Testis (tissue), 3 donors: ENCODE measurements around the gene ADAMTS19. TPM values are rescaled to one million over a fixed set of nuclear protein-coding genes. Genes with fewer than 3 reads are reported as not detected.

ENCODE experiments used
- DNase-seq: peaks from one replicate; pipeline ENCODE4 v3.0.0-alpha.2; 2019
- H3K27ac ChIP-seq, 2 donors: fragments of 200-600 bp; sonication (generic); one replicate each; pipeline ENCODE4 v1.5.1; 2019
- H3K27me3 ChIP-seq: fragments of 200-600 bp; sonication (generic); one replicate; pipeline ENCODE4 v1.5.1; 2019
- H3K36me3 ChIP-seq: fragments of 200-600 bp; sonication (generic); one replicate; pipeline ENCODE4 v1.5.1; 2017; ENCODE audit warnings: low read depth; ENCODE audit errors: missing control alignments
- H3K4me1 ChIP-seq: fragments of 200-600 bp; sonication (generic); one replicate; pipeline ENCODE4 v1.5.1; 2019
- H3K4me3 ChIP-seq, 2 donors: fragments of 200-600 bp; sonication (generic); one replicate each; pipeline ENCODE4 v1.5.1; 2017 to 2019
- H3K9me3 ChIP-seq: fragments of 200-600 bp; sonication (generic); one replicate; pipeline ENCODE4 v1.5.1; 2017
- POLR2A ChIP-seq: fragments of 450-650 bp; IDR thresholded peaks from one replicate; pipeline ENCODE4 v1.6.1; 2017; ENCODE audit warnings: antibody characterized with exemption, mild to moderate bottlenecking, moderate library complexity
- WGBS, 2 donors: methylation state at CpG; one replicate each; pipeline ENCODE4 v1.1.5; 2018; 5-methylcytosine and 5-hydroxymethylcytosine counted together
- intact Hi-C: fragments of 100-400 bp; cut with DNase I; formaldehyde crosslinking; loops from one replicate; pipeline ENCODE4 v1.15.1; 2023; ENCODE audit warnings: low total_unique reads
- polyA plus RNA-seq: library from polyadenylated mRNA; stranded (reverse); fragments of 350-450 nt; fragmentation: Illumina TruSeq; extraction: RNeasy Lipid Tissue Mini Kit (QIAGEN cat#74804); gene quantifications from one replicate; pipeline ENCODE4 v1.2.3, GENCODE V29; 2014; ENCODE audit warnings: low read depth, low replicate concordance; ENCODE audit not compliant: insufficient read depth
- total RNA-seq, 2 donors: library from RNA; depleted of rRNA; stranded (reverse); fragments of >200 nt; gene quantifications; one replicate each; pipeline ENCODE4 v1.2.3, GENCODE V29; 2016
- TF ChIP-seq, protein P1 (sequence below), 3 experiments: fragments of 450-650 bp in 2 of 3; fragments of 200-600 bp in 1 of 3; sonication (generic) in 1 of 3; IDR thresholded peaks; one replicate each; pipeline ENCODE4 v1.5.1; 2016 to 2019; ENCODE audit warnings: antibody characterized with exemption in 3 of 3, mild to moderate bottlenecking in 2 of 3, moderate library complexity in 1 of 3

The ADAMTS19 gene
- total and polyA plus RNA-seq, 3 donors from 2014 or later, result 0.90 to 4.6 (median 2.6) TPM

DNA sequence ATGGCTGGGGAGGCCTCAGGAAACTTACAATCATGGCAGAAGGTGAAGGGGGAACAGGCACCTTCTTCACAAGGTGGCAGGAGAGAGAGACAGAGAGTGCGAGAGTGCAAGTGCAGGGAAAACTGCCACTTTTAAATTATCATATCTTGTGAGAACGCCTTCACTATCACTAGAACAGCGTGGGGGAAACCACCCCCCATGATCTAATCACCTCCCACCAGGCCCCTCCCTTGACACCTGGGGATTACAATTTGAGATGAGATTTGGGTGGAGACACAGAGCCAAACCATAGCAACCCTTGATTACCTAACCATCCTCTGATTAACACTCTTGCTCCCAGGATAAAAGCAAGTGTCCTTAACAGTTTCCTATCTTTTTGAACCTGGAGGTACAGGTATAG lies 21.1 kb downstream of the ADAMTS19 start:
- Histone ChIP-seq H3K4me3 (no peak overlapping the region), H3K9me3 (no peaks in the 10 kb centered on the region), H3K27me3 (no peaks in the 10 kb centered on the region), H3K27ac (no peak overlapping the region), H3K4me1 (no peaks in the 10 kb centered on the region), H3K36me3 (no peaks in the 10 kb centered on the region)
- no peak for DNase-seq
- TF ChIP-seq, protein P1, sequence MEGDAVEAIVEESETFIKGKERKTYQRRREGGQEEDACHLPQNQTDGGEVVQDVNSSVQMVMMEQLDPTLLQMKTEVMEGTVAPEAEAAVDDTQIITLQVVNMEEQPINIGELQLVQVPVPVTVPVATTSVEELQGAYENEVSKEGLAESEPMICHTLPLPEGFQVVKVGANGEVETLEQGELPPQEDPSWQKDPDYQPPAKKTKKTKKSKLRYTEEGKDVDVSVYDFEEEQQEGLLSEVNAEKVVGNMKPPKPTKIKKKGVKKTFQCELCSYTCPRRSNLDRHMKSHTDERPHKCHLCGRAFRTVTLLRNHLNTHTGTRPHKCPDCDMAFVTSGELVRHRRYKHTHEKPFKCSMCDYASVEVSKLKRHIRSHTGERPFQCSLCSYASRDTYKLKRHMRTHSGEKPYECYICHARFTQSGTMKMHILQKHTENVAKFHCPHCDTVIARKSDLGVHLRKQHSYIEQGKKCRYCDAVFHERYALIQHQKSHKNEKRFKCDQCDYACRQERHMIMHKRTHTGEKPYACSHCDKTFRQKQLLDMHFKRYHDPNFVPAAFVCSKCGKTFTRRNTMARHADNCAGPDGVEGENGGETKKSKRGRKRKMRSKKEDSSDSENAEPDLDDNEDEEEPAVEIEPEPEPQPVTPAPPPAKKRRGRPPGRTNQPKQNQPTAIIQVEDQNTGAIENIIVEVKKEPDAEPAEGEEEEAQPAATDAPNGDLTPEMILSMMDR (IDR thresholded peaks at IDR 0.05), result no peak
- 69 to 76% methylated on average over 3 of the region's 3 CpGs for WGBS, 2 donors
- intact Hi-C loops, result no loop called here

DNA sequence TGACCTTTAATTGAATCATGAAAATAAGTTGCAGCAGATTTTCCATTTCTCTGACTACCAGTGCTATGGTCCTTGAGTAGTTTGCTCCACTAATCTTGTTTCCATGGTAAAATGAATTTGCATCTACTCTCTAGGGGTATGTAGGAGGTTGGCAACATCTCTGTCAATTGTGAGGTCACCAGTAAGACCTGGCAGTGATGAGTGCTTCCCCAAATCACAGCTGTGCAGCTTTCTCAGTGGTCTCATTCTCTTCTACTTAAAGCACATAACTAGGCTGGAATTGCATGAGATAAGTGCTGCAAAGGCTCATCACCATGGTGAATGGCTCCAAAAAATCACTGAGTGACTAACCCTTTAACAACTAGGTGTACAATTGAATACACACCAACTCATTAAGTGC lies 36.3 kb downstream of the ADAMTS19 start:
- intact Hi-C loops, result no loop called here
- no peak overlapping the region for H3K27ac ChIP-seq
- H3K4me3 ChIP-seq, result no peak overlapping the region
- no peak for TF ChIP-seq POLR2A
- TF ChIP-seq, protein P1 (IDR thresholded peaks at IDR 0.05), result no peak
- H3K4me1 ChIP-seq, result no peaks in the 10 kb centered on the region
- H3K36me3 ChIP-seq, result no peaks in the 10 kb centered on the region
- no peaks in the 10 kb centered on the region for H3K9me3 ChIP-seq
- no peaks in the 10 kb centered on the region for H3K27me3 ChIP-seq
- DNase-seq, result no peak

DNA sequence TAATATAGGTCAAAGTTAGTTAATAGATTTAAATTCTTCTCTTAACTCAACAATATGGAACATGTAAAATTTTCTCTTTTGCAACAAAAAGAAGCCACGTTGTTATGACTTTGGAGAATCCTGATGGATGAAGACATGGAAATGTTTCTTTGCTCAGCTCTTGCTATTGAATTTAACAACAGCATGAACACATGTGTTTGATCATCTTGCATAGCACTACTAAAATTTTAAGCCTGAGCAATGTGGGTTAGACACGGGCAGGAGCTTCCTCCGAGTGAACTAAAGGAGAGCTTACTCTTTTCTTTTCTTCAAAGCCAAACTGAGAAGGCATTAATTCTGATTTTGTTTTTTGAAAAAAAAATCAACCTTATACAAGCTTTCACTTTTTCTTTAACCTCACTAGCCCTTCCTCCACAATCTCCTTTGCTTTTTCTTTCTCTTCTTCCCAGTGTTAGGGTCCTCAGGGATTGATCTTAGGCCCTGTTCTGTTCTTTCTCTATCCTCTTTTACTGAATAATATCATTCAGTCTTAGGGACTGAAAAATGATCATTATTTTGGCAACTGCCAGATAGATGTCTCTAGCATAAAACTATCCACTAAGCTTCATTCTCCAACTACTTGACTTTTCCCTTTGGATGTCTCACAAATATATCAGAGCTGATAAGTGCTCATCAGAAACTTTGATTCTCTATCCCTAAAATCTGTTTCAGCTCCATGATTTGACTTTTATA lies 36.9 kb downstream of the ADAMTS19 start:
- TF ChIP-seq POLR2A, result no peak
- TF ChIP-seq, protein P1 (IDR thresholded peaks at IDR 0.05), result no peak
- Histone ChIP-seq H3K27ac (no peak overlapping the region), H3K27me3 (no peaks in the 10 kb centered on the region), H3K36me3 (no peaks in the 10 kb centered on the region), H3K9me3 (no peaks in the 10 kb centered on the region), H3K4me3 (no peak overlapping the region), H3K4me1 (no peaks in the 10 kb centered on the region)
- no peak for DNase-seq
- intact Hi-C loops, result no loop called here
- WGBS, 2 donors, result 70 to 76% methylated on average over 3 of the region's 3 CpGs

DNA sequence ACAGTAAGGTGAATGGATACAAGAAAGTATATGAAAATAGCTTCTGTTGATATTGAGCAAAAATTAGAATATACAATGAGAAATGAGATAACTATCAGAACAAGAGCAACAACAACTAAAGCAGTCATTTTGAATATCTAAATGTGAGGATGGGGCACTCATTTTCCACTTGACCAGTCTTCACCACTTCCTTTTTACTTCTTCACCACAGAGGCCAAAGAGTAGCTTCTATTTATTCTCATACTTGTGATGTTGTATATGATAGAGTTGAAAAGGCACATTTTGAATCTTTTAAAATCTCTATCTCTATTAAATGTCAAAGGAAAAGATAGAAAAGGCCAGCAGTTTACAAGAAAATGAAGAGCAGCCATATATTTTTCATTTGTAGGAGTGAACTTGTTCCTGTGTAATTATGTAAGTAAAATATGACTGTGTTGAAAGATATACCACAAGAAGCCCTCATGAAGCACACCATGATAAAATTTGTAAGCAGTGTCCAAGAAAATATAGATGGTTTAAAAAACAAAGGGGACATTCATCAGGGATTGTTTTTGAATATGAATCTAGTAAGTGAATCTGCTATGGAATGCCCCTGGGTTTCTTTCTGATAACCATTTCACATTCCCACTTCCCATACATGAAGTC lies 39.2 kb downstream of the ADAMTS19 start:
- Histone ChIP-seq H3K36me3 (no peaks in the 10 kb centered on the region), H3K9me3 (no peaks in the 10 kb centered on the region), H3K27me3 (no peaks in the 10 kb centered on the region), H3K27ac (no peak overlapping the region), H3K4me1 (no peaks in the 10 kb centered on the region), H3K4me3 (no peak overlapping the region)
- no peak for TF ChIP-seq POLR2A
- TF ChIP-seq, protein P1 (IDR thresholded peaks at IDR 0.05), result no peak
- no peak for DNase-seq
- intact Hi-C loops, result no loop called here

DNA sequence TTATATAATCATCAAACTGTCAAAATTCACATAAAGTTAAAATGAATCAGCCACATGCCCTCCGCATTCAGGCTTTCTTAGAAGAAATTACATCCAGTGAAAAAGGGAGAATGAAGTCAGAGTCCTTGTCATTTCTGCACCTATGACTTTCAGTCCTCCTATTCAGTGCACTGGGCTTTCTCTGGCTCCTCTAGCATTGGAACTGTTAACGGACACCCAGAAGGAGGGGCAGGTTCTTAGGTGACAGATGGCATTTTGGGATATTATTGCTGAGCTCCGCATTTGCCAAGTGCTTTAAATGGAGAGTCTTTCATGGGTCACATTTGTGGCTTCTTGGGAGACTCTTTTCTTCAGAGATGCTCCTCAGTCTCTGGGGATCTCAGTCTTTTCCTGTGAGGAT lies 40.0 kb downstream of the ADAMTS19 start:
- Histone ChIP-seq H3K4me1 (no peaks in the 10 kb centered on the region), H3K4me3 (no peak overlapping the region), H3K36me3 (no peaks in the 10 kb centered on the region), H3K9me3 (no peaks in the 10 kb centered on the region), H3K27ac (no peak overlapping the region), H3K27me3 (no peaks in the 10 kb centered on the region)
- no peak for DNase-seq
- WGBS, 2 donors, result 90 to 92% methylated on average over 3 of the region's 3 CpGs
- no peak for TF ChIP-seq POLR2A
- TF ChIP-seq, protein P1 (IDR thresholded peaks at IDR 0.05), result no peak
- intact Hi-C loops, result no loop called here
